Astrocyte (in vitro differentiated cells and primary cell): ENCODE results near the gene SLC12A8.

ENCODE experiments used
- CTCF ChIP-seq: IDR thresholded peaks from 2 replicates; pipeline ENCODE4 v1.5.1; 2011; ENCODE audit warnings: low read depth, mild to moderate bottlenecking, inconsistent platforms, low read length, moderate library complexity; ENCODE audit not compliant: insufficient read depth
- EZH2 ChIP-seq: IDR thresholded peaks from 2 replicates; pipeline ENCODE4 v1.6.1; 2012; ENCODE audit warnings: mild to moderate bottlenecking, low read length, inconsistent platforms; ENCODE audit not compliant: insufficient read depth

GRCh38 chr3:125072301-125072700 is 140.2 kb downstream of the SLC12A8 start:
- no peak for TF ChIP-seq EZH2
- TF ChIP-seq CTCF, result no peak
